Natural killer cell treated with Interleukin-12 subunit alpha and Interleukin-12 subunit beta and Interleukin-15 and Interleukin-18, amount 100 ng/mL, for 72 hours (primary cell): Measurements from ENCODE around the gene RASL12. TPM values are rescaled to one million over a fixed set of nuclear protein-coding genes. Genes with fewer than 3 reads are reported as not detected.
"Not testable (repeated sequence)": the region's sequence is repeated elsewhere in the genome, so short reads cannot be mapped to it uniquely, and the experiment has no call there.

Experiments used
- ATAC-seq, 2 donors: fragments of 150-1000 bp; cut with Tn5 transposase in 1 of 2; sonication (Bioruptor Pico), chemical (Tn5 transposase) in 1 of 2; 2 replicates each; pipeline ENCODE4 v1.10.0; 2021
- DNase-seq: peaks from one replicate; pipeline ENCODE4 v3.0.0; 2022; ENCODE audit warnings: low spot score
- H3K27ac Mint-ChIP-seq, 2 donors: 1 replicate in 1 of 2; 2 replicates in 1 of 2; pipeline ENCODE4 v1.8.0; 2022; ENCODE audit warnings: mixed read lengths in 2 of 2, mild to moderate bottlenecking in 1 of 2, moderate library complexity in 1 of 2
- H3K27me3 Mint-ChIP-seq, 2 donors: 1 replicate in 1 of 2; 2 replicates in 1 of 2; pipeline ENCODE4 v1.8.0; 2022; ENCODE audit warnings: mixed read lengths in 2 of 2
- H3K36me3 Mint-ChIP-seq: one replicate; pipeline ENCODE4 v1.8.0; 2022; ENCODE audit warnings: mixed read lengths
- H3K4me1 Mint-ChIP-seq, 2 donors: 1 replicate in 1 of 2; 2 replicates in 1 of 2; pipeline ENCODE4 v1.8.0; 2022; ENCODE audit warnings: low read depth in 2 of 2, mixed read lengths in 2 of 2, mild to moderate bottlenecking in 1 of 2
- H3K4me3 Mint-ChIP-seq: one replicate; pipeline ENCODE4 v1.8.0; 2022; ENCODE audit warnings: mixed read lengths
- H3K9me3 Mint-ChIP-seq: 2 replicates; pipeline ENCODE4 v1.8.0; 2022; ENCODE audit warnings: mixed read lengths
- total RNA-seq, 2 donors: library from RNA; stranded (reverse); gene quantifications; one replicate each; pipeline ENCODE4 v1.2.3, GENCODE V29; 2022

Gene RASL12
- total RNA-seq, 2 donors from 2014 or later, result not detected

GRCh38 chr15:65032801-65033537 is 34.8 kb downstream of the RASL12 start:
- H3K4me3 Mint-ChIP-seq, result no peak overlapping the region
- no peak overlapping the region for H3K27ac Mint-ChIP-seq
- H3K36me3 Mint-ChIP-seq, result no peaks in the 10 kb centered on the region
- H3K27me3 Mint-ChIP-seq, result peaks cover 0 to 11% of the 10 kb centered on the region in 2 donors
- peak; percentile 39 to 46 for ATAC-seq
- peaks cover 10 to 14% of the 10 kb centered on the region in 2 donors for H3K4me1 Mint-ChIP-seq
- H3K9me3 Mint-ChIP-seq, result no peaks in the 10 kb centered on the region
- DNase-seq, result no peak

- peaks cover 10 to 18% of the 10 kb centered on the region in 2 donors for H3K4me1 Mint-ChIP-seq
- peaks cover 0 to 11% of the 10 kb centered on the region in 2 donors for H3K27me3 Mint-ChIP-seq
- H3K9me3 Mint-ChIP-seq, result no peaks in the 10 kb centered on the region
- peaks cover 6% of the 10 kb centered on the region for H3K36me3 Mint-ChIP-seq
- no peak for ATAC-seq
- no peak overlapping the region for H3K27ac Mint-ChIP-seq
- peak overlapping the region; percentile 30 for H3K4me3 Mint-ChIP-seq
- DNase-seq, result no peak
These were observed 38.0 kb downstream of the RASL12 start for GRCh38 chr15:65029736-65030208.

- ATAC-seq (peak; percentile 98 to 99), DNase-seq (peak; percentile 88)
- H3K9me3 Mint-ChIP-seq, result no peaks in the 10 kb centered on the region
- H3K36me3 Mint-ChIP-seq, result peaks cover 11% of the 10 kb centered on the region
- H3K27me3 Mint-ChIP-seq, result peaks cover 0 to 11% of the 10 kb centered on the region in 2 donors
- H3K4me1 Mint-ChIP-seq, result peaks cover 13 to 18% of the 10 kb centered on the region in 2 donors
- H3K4me3 Mint-ChIP-seq, result peak within 1 kb of the TSS; percentile 96
- H3K27ac Mint-ChIP-seq, result peak within 1 kb of the TSS; percentile 68 to 81
These were observed 38.7 kb downstream of the RASL12 start, which contains the start of gene MTFMT for GRCh38 chr15:65028921-65029735. MTFMT (minus strand) TSS chr15:65029639; CDS start chr15:65029613, 26 bp downstream.

- Mint-ChIP-seq H3K4me3 (peak overlapping the region; percentile 96), H3K36me3 (peaks cover 11% of the 10 kb centered on the region), H3K4me1 (peaks cover 12 to 15% of the 10 kb centered on the region in 2 donors), H3K27ac (peak overlapping the region; percentile 68 to 81), H3K9me3 (no peaks in the 10 kb centered on the region), H3K27me3 (peaks cover 0 to 10% of the 10 kb centered on the region in 2 donors)
- DNase-seq (no peak), ATAC-seq (no peak)
These were observed 39.5 kb downstream of the RASL12 start for GRCh38 chr15:65028338-65028737.

- peaks cover 9 to 12% of the 10 kb centered on the region in 2 donors for H3K4me1 Mint-ChIP-seq
- peak overlapping the region; percentile 68 to 81 for H3K27ac Mint-ChIP-seq
- peaks cover 11% of the 10 kb centered on the region for H3K36me3 Mint-ChIP-seq
- DNase-seq (no peak), ATAC-seq (no peak)
- H3K9me3 Mint-ChIP-seq, result no peaks in the 10 kb centered on the region
- H3K27me3 Mint-ChIP-seq, result peaks cover 0 to 7% of the 10 kb centered on the region in 2 donors
- peak overlapping the region; percentile 96 for H3K4me3 Mint-ChIP-seq
These were observed 40.2 kb downstream of the RASL12 start for GRCh38 chr15:65027593-65027992.

GRCh38 chr15:65026756-65027155 is 41.0 kb downstream of the RASL12 start:
- Mint-ChIP-seq H3K27ac (no peak overlapping the region), H3K27me3 (peaks cover 0 to 3% of the 10 kb centered on the region in 2 donors), H3K36me3 (peaks cover 11% of the 10 kb centered on the region), H3K4me3 (no peak overlapping the region), H3K9me3 (no peaks in the 10 kb centered on the region), H3K4me1 (peaks cover 9 to 12% of the 10 kb centered on the region in 2 donors)
- no peak for DNase-seq
- no peak for ATAC-seq

GRCh38 chr15:65021488-65021887 is 46.3 kb downstream of the RASL12 start:
- H3K27ac Mint-ChIP-seq, result no peak overlapping the region
- peaks cover 35% of the 10 kb centered on the region for H3K36me3 Mint-ChIP-seq
- no peak overlapping the region for H3K4me3 Mint-ChIP-seq
- DNase-seq (no peak), ATAC-seq (no peak)
- H3K4me1 Mint-ChIP-seq, result peaks cover 0 to 3% of the 10 kb centered on the region in 2 donors
- no peaks in the 10 kb centered on the region for H3K27me3 Mint-ChIP-seq
- no peaks in the 10 kb centered on the region for H3K9me3 Mint-ChIP-seq

- DNase-seq, result no peak
- H3K27me3 Mint-ChIP-seq, result no peaks in the 10 kb centered on the region
These were observed 47.4 kb downstream of the RASL12 start for GRCh38 chr15:65020419-65020818.

GRCh38 chr15:65011198-65011597 is 56.6 kb downstream of the RASL12 start:
- not testable (repeated sequence) for H3K27me3 Mint-ChIP-seq, H3K27ac Mint-ChIP-seq, DNase-seq, ATAC-seq, H3K9me3 Mint-ChIP-seq, H3K4me3 Mint-ChIP-seq, H3K4me1 Mint-ChIP-seq
- peaks cover 29% of the 10 kb centered on the region for H3K36me3 Mint-ChIP-seq

More at GRCh38 chr15:65020419-65020818, 47.4 kb downstream of the RASL12 start:
- Mint-ChIP-seq H3K9me3 (no peaks in the 10 kb centered on the region), H3K36me3 (peaks cover 39% of the 10 kb centered on the region), H3K4me1 (peaks cover 0 to 3% of the 10 kb centered on the region in 2 donors), H3K4me3 (no peak overlapping the region), H3K27ac (no peak overlapping the region)
- no peak for ATAC-seq

- peaks cover 3% of the 10 kb centered on the region for H3K9me3 Mint-ChIP-seq
- no peak overlapping the region for H3K4me3 Mint-ChIP-seq
- ATAC-seq (no peak), DNase-seq (no peak)
- H3K27ac Mint-ChIP-seq, result no peak overlapping the region
- H3K36me3 Mint-ChIP-seq, result peaks cover 15% of the 10 kb centered on the region
- H3K4me1 Mint-ChIP-seq, result no peaks in the 10 kb centered on the region
- H3K27me3 Mint-ChIP-seq, result no peaks in the 10 kb centered on the region
These were observed 58.8 kb downstream of the RASL12 start for GRCh38 chr15:65008983-65009382.

GRCh38 chr15:65006876-65007275 is 60.9 kb downstream of the RASL12 start:
- no peaks in the 10 kb centered on the region for H3K27me3 Mint-ChIP-seq
- H3K4me3 Mint-ChIP-seq, result no peak overlapping the region
- H3K9me3 Mint-ChIP-seq, result no peaks in the 10 kb centered on the region
- no peaks in the 10 kb centered on the region for H3K4me1 Mint-ChIP-seq
- no peaks in the 10 kb centered on the region for H3K36me3 Mint-ChIP-seq
- ATAC-seq, result no peak
- no peak for DNase-seq
- H3K27ac Mint-ChIP-seq, result no peak overlapping the region

GRCh38 chr15:65004993-65005392 is 62.8 kb downstream of the RASL12 start:
- no peak for DNase-seq
- no peak for ATAC-seq
- no peaks in the 10 kb centered on the region for H3K9me3 Mint-ChIP-seq
- H3K4me1 Mint-ChIP-seq, result no peaks in the 10 kb centered on the region
- no peaks in the 10 kb centered on the region for H3K27me3 Mint-ChIP-seq
- H3K27ac Mint-ChIP-seq, result no peak overlapping the region
- H3K36me3 Mint-ChIP-seq, result no peaks in the 10 kb centered on the region
- no peak overlapping the region for H3K4me3 Mint-ChIP-seq
